HG03064 (cell line): ENCODE measurements around the gene DENND1A.

ENCODE experiments used
- ATAC-seq: cut with Tn5 transposase; IDR thresholded peaks from one replicate; pipeline ENCODE4 v1.9.1; 2021; ENCODE audit warnings: low read depth; ENCODE audit not compliant: unreplicated experiment

Gene DENND1A

GRCh38 chr9:123702483-123702882 is 227.4 kb downstream of the DENND1A start:
- no peak for ATAC-seq

- no peak for ATAC-seq
These were observed 232.2 kb downstream of the DENND1A start for GRCh38 chr9:123697686-123698085.

GRCh38 chr9:123696476-123696875 is 233.4 kb downstream of the DENND1A start:
- no peak for ATAC-seq

GRCh38 chr9:123695386-123695785 is 234.5 kb downstream of the DENND1A start:
- no peak for ATAC-seq

GRCh38 chr9:123691765-123692303 is 238.1 kb downstream of the DENND1A start:
- ATAC-seq = no peak

- no peak for ATAC-seq
These were observed 240.1 kb downstream of the DENND1A start for GRCh38 chr9:123689701-123690428.

- ATAC-seq = no peak
These were observed 242.6 kb downstream of the DENND1A start for GRCh38 chr9:123687246-123687751.

- no peak for ATAC-seq
These were observed 243.1 kb downstream of the DENND1A start for GRCh38 chr9:123686829-123687192.

GRCh38 chr9:123686131-123686828 is 243.6 kb downstream of the DENND1A start:
- no peak for ATAC-seq

- no peak for ATAC-seq
These were observed 244.3 kb downstream of the DENND1A start for GRCh38 chr9:123685489-123686083.

GRCh38 chr9:123684393-123685149 is 245.4 kb downstream of the DENND1A start:
- no peak for ATAC-seq

GRCh38 chr9:123682746-123683145 is 247.2 kb downstream of the DENND1A start:
- ATAC-seq = no peak

GRCh38 chr9:123680352-123680751 is 249.6 kb downstream of the DENND1A start:
- ATAC-seq = no peak

- ATAC-seq = peak; percentile 86
These were observed 250.5 kb downstream of the DENND1A start for GRCh38 chr9:123679330-123679987.

- ATAC-seq = no peak
These were observed 251.0 kb downstream of the DENND1A start for GRCh38 chr9:123678878-123679329.

- no peak for ATAC-seq
These were observed 251.7 kb downstream of the DENND1A start for GRCh38 chr9:123678038-123678877.

GRCh38 chr9:123676869-123677268 is 253.1 kb downstream of the DENND1A start:
- ATAC-seq = no peak

- ATAC-seq = no peak
These were observed 260.6 kb downstream of the DENND1A start for GRCh38 chr9:123669346-123669745.

- ATAC-seq = no peak
These were observed 266.4 kb downstream of the DENND1A start for GRCh38 chr9:123663529-123663928.
